CD4-positive, alpha-beta T cell treated with Interleukin-12 subunit alpha and Interleukin-12 subunit beta, for 1 hour (primary cell): ENCODE results near the gene KEL.

Experiments
- DNase-seq: peaks from one replicate; pipeline ENCODE4 v3.0.0-alpha.2; 2020

The KEL gene

GRCh38 chr7:142896741-142897379, 65.3 kb downstream of the KEL start:
- DNase-seq: no peak

DNA sequence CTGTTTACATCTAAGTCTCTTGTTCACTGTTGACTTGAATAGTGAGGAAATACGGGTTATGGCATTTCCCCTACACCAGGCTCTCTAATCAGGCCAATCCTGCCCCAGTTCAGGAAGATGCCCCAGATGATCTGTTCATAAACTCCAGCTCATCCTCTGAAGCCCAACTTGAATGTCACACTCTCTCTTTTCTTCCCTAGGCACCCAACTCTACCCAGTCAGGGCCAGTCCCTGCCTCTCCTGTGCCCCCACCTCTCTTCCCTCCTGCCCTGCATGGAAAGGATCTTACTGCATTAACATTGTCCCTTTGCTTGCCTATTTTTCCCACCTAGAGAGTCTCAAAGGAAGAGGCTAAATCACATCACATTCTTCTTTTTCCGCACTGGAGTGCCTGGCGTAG, 66.0 kb downstream of the KEL start:
- no peak for DNase-seq

- DNase-seq: no peak
These were observed 67.1 kb downstream of the KEL start for GRCh38 chr7:142894985-142895593.

DNA sequence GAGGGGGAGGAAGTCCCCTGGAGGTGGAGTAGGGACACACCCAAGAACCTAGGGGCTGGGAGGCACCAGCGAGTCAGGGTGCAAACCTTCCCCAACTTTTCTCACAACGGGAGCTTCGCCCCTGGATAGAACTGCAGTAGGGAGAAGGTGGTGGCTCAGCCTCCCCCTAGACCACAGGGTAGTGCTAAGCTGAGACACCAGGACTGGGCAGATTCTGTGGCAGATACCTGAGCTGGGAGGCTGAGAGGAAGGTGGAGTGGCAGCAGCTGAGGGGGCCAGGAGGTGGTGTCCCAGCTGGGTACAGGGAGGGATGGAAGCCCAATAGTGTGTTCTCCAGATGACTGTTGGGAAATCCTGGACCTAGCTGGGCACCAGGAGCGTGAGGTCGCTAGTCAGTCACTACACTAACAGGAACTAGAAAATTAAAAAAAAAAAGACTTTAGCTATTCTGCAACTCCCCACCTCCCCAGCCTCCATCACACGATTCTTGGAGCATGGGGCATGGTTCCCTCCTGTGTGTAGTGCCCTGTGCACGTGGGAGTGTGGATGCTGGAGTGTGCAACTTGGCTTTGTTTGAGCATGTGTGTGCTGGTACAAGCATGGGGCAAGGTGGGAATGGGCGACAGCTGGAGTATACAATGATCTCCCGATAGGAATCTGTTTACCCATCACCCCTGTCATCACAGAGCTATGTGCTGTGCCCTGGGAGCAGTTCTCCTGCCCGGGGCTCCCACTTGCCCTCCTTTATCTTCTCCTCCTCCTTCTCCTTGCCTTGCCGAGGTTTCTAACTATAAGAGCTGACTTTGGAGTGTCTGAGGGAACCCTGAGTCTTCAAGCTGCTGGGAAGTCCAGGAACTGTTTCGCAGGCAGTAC, 67.8 kb downstream of the KEL start:
- DNase-seq: no peak

DNA sequence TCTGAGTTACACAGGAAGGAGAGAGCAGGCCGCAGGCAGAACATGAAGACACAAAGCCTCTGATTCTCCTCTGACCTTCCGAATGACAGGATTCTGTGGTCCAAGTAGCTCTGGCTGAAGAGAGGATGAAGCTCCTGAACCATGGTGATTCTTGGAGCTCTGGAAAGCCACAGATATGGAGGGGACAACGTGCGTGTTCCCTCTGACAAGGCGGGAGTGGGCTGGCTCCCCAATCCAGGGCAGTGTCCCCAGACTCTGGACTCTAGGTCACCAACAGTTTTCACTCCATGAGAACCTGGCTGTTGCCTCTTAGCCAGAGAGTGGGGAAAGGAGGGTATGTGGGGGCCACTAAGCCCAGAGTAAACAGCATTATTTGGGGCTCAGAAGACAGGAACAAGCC, 69.2 kb downstream of the KEL start:
- DNase-seq: no peak

DNA sequence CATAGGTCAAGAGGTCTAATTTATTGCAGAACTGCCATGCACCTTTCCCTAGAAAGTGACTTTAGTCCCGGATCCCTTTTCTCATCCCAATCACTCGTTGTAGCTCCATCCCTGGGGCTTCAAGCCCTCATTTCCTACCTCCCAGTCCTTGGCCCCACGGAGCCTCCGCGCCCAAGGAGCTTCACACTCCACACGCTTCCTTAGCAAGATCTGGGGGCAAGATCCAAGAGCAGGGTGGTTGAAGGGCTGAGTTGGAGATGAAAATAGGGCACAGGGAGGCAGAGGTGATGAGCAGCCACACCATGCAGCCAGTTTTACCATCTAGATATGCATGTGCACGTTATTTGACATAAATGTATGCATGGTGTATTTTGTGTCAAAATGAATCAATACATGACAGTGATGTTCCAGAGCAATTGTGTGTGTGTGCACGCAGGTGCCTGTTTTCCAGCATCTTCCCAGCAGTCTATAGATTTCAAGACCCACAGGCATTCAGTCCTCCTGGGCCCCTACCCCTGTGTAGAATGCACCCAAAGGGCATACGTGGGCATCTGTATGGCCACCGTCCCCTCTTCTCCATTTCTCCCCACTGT, 70.6 kb downstream of the KEL start:
- no peak for DNase-seq
